GM19025 (cell line): Measurements from ENCODE around the gene REPIN1.
A peak's percentile ranks its signal among the peaks of the same experiment; 100 is the strongest.

Source experiments
- ATAC-seq: cut with Tn5 transposase; IDR thresholded peaks from one replicate; pipeline ENCODE4 v1.9.1; 2021; ENCODE audit warnings: mild to moderate bottlenecking, low read depth, moderate library complexity; ENCODE audit not compliant: unreplicated experiment

REPIN1 gene

GRCh38 chr7:150336746-150337145 is 31.9 kb upstream of the REPIN1 start:
- ATAC-seq = no peak

GRCh38 chr7:150337179-150337578 is 31.4 kb upstream of the REPIN1 start:
- ATAC-seq = no peak

- ATAC-seq = no peak
Measured at GRCh38 chr7:150337659-150338081, 31.0 kb upstream of the REPIN1 start.

GRCh38 chr7:150338166-150338829 is 30.3 kb upstream of the REPIN1 start:
- ATAC-seq = no peak

- no peak for ATAC-seq
Measured at GRCh38 chr7:150339409-150339809, 29.2 kb upstream of the REPIN1 start.

GRCh38 chr7:150340024-150340749 is 28.4 kb upstream of the REPIN1 start:
- ATAC-seq = no peak

- ATAC-seq = no peak
Measured at GRCh38 chr7:150340875-150341262, 27.8 kb upstream of the REPIN1 start.

GRCh38 chr7:150341263-150342120 is 27.1 kb upstream of the REPIN1 start, which contains the start of gene RARRES2:
TSS of gene RARRES2 (minus strand) at chr7:150341629. CDS start at chr7:150340609, 1,020 bp downstream.
- no peak for ATAC-seq

GRCh38 chr7:150342121-150342408 is 26.6 kb upstream of the REPIN1 start:
- ATAC-seq = no peak

- no peak for ATAC-seq
Measured at GRCh38 chr7:150343225-150343624, 25.4 kb upstream of the REPIN1 start.

GRCh38 chr7:150344299-150344698 is 24.3 kb upstream of the REPIN1 start:
- no peak for ATAC-seq

- ATAC-seq = no peak
Measured at GRCh38 chr7:150345012-150345411, 23.6 kb upstream of the REPIN1 start.

- ATAC-seq = no peak
Measured at GRCh38 chr7:150346922-150347321, 21.7 kb upstream of the REPIN1 start.

GRCh38 chr7:150351587-150352194 is 16.9 kb upstream of the REPIN1 start:
- no peak for ATAC-seq

- no peak for ATAC-seq
Measured at GRCh38 chr7:150355666-150356059, 13.0 kb upstream of the REPIN1 start.

- no peak for ATAC-seq
Measured at GRCh38 chr7:150356265-150356897, 12.2 kb upstream of the REPIN1 start.

- peak; percentile 65 for ATAC-seq
Measured at GRCh38 chr7:150357270-150357669, 11.4 kb upstream of the REPIN1 start.

GRCh38 chr7:150357771-150358427 is 10.7 kb upstream of the REPIN1 start:
- ATAC-seq = no peak

- no peak for ATAC-seq
Measured at GRCh38 chr7:150358433-150358832, 10.2 kb upstream of the REPIN1 start.
